Subcutaneous adipose tissue (tissue), 4 donors: ENCODE results near the gene ACAD10. TPM values are rescaled to one million over a fixed set of nuclear protein-coding genes. Genes with fewer than 3 reads are reported as not detected.

Experiments
- total RNA-seq, 4 donors: library from RNA; depleted of rRNA; stranded (reverse); fragments of >200 nt; gene quantifications; one replicate each; pipeline ENCODE4 v1.1.0, GENCODE V29; 2016
- TF ChIP-seq, protein P1 (sequence below): fragments of 450-650 bp; IDR thresholded peaks from one replicate; pipeline ENCODE4 v1.5.1; 2016; ENCODE audit warnings: low read depth, mild to moderate bottlenecking, control low read depth, antibody characterized with exemption, moderate library complexity

The ACAD10 gene
- total RNA-seq, 4 donors from 2014 or later = 11.1 to 43.5 (median 22.9) TPM

DNA sequence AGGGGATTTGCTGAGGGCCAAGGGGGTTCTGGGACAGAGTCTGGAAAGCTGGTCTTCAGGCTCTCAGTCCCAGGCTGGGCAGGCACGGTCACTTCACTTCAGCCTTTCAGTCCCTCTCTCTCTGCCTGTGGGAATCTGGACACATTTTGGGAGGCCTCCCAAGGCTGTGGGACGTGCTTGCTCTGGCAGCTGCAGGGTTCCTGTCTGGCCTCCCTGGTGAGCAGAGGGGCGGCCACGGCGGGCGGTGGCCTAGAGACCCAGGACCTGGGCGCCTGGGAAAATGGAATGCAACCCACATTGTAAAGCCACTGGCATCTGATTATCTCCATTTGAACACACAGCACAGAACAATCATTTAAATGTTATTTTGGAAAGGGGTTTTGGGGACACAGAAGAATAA lies 70.8 kb downstream of the ACAD10 start:
- TF ChIP-seq, protein P1, sequence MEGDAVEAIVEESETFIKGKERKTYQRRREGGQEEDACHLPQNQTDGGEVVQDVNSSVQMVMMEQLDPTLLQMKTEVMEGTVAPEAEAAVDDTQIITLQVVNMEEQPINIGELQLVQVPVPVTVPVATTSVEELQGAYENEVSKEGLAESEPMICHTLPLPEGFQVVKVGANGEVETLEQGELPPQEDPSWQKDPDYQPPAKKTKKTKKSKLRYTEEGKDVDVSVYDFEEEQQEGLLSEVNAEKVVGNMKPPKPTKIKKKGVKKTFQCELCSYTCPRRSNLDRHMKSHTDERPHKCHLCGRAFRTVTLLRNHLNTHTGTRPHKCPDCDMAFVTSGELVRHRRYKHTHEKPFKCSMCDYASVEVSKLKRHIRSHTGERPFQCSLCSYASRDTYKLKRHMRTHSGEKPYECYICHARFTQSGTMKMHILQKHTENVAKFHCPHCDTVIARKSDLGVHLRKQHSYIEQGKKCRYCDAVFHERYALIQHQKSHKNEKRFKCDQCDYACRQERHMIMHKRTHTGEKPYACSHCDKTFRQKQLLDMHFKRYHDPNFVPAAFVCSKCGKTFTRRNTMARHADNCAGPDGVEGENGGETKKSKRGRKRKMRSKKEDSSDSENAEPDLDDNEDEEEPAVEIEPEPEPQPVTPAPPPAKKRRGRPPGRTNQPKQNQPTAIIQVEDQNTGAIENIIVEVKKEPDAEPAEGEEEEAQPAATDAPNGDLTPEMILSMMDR = no peak

DNA sequence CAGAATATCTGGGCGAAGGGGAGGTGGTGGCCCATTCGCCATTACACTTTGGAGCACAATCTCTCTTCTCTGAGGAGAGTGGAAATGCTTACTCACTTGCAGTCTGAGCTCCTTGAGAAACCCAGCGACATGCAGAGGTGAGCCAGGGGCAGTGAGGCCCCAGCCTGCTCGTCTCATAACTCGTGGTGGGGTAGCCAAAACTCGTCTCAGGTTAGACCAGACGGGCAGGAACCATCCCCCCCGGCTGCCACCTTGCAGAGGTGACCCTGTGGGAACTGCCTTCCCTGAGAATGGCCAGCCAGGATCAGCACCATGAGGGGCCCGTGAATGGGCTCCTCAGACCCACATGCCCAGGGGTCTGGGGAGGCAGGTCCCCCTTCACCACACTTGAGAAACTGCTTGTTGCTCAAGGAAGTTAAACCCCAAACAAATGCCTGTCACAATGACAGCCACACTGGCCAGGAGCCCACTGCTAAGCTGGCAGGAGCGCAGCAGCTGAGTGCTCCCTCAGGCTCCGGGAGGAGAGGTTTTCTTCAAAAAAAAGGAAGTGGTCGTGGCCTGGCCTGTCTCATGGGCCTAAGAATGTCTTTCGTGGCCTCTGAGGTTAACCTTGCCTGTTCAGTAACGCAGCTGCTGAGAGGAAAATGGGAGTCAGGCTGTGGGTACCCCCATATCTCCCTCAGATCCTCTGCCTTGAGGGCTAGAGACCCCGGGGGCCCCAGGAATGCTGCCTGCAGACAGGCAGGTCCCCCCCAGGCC lies 71.7 kb downstream of the ACAD10 start:
- TF ChIP-seq, protein P1 = no peak

DNA sequence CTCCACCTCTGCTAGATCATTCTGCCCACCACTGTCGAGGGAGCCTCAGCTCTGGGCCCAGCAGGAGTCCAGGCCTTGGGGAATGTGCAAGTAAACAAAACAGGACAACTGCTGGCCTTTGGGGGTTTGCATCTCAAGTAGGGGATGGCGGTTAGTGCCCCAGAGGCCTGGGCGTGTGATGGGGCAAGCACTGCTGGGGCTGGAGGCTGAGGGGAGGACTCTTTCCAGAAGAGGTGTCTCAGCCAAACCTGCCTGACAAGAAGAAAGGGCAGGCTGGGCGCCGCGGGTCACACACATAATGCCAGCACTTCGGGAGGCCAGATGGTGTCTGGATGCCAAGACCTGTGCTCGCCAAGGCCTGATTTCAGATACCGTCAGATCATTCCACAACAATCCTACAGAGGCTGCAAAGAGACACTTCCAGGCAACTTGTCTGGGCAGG lies 72.3 kb downstream of the ACAD10 start:
- TF ChIP-seq, protein P1 = no peak

DNA sequence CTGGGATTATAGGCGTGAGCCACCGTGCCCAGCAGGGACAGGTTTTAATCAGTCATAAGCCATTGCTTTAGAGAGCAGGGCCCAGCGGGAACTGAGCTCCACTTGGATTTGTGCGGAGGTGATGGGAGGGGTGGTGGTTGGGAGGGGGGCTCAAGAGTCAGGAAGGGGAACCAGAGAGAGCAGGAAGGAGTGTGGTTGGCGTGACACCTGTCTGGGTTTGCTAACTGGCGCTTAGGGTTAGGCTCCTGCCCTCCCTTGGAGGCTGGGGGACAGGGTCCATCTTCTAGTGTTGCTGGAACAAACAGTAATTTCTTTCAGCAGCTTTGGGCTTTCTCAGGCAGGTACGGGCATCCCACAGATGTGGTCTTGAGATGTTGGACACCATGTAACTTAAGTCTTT lies 73.4 kb downstream of the ACAD10 start:
- TF ChIP-seq, protein P1 = no peak

DNA sequence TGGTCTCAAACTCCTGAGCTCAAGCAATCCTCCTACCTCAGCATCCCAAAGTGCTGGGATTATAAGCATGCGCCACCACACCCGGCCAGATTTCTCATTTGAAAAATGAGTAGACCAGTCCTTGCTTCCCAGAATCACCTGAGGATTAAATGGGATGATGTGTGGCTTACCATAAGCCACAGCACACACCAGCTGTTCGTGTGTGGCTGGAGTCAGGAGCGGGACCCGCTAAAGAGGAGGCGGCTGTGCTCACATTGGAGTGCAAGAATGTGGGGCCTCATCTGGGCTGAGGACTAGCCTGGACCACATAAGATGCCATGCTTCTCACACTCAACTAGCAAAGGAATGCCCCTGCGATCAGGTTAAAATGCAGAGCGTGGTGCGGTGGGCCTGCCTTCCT lies 74.1 kb downstream of the ACAD10 start:
- TF ChIP-seq, protein P1 = no peak

DNA sequence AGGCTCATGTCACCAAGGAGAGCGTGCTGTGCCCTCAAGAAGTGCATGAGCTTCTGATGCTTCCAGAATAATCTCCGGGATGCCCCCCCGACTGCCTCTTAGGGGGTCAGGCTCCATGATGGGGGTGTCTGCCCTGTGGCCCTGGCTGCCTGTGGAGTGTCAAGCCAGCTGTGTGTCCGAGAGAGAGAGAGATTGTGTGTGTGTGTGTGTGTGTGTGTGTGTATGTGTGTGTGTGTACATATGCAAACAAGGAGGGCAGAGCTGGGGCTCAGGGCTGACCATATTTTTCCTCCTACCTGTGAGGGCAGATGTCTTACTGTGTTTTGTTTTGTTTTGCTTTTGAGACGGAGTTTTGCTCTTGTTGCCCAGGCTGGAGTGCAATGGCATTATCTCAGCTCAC lies 75.2 kb downstream of the ACAD10 start:
- TF ChIP-seq, protein P1 = no peak

DNA sequence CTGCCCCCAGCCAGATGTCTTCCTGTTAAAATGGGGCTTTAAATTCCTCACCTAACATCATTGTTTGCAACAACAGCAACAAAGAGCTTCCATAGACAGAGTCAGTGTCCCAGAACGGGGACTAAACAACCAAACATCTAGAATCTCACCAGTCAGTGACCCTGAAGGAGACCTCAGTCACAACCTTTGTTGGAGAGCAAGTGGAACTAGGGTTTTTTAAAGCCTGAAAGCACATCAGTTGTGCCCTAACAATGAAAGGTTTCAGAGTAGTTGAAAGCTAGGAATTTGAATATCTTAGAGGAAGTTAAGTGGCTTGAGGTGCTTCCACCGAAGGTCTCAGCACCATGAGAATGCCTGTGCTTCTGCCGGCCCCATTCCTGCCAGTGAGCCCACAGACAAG lies 75.9 kb downstream of the ACAD10 start:
- TF ChIP-seq, protein P1 = no peak
